PC-3 (cell line): Measurements from ENCODE around the gene SCO1. TPM values are rescaled to one million over a fixed set of nuclear protein-coding genes. Genes with fewer than 3 reads are reported as not detected.

ENCODE experiments used
- ATAC-seq: fragments of 200-7000 bp; cut with Tn5 transposase; 2 replicates; pipeline ENCODE4 v1.9.1; 2020; ENCODE audit warnings: mild to moderate bottlenecking, moderate library complexity
- Bru-seq: library from RNA; stranded (reverse); fragments of 400-500 nt; gene quantifications from one replicate; lab custom pipeline; 2021; lab: Mats Ljungman, UMichigan
- BruChase-seq, 2 experiments: library from RNA; stranded (reverse); fragments of 400-500 nt; gene quantifications; one replicate each; lab custom pipeline; 2021; lab: Mats Ljungman, UMichigan
- BruUV-seq: library from RNA; stranded (reverse); fragments of 400-500 nt; replicated peaks from 2 replicates; lab custom pipeline; 2021; lab: Mats Ljungman, UMichigan
- CTCF ChIA-PET: fragments of 300-600 bp; sonication (Branson Sonifier 250); formaldehyde crosslinking; loops from one replicate; lab custom pipeline; 2022; ENCODE audit warnings: antibody characterized with exemption; lab: Charles Lee
- POLR2A ChIA-PET: fragments of 300-600 bp; sonication (Branson Sonifier 250); formaldehyde crosslinking; loops from one replicate; lab custom pipeline; 2022; ENCODE audit warnings: antibody characterized with exemption; ENCODE audit not compliant: unreplicated experiment; lab: Charles Lee
- DNase-seq: peaks from one replicate; pipeline ENCODE4 v3.0.0-alpha.2; 2015
- H2AFZ ChIP-seq: fragments of 300-600 bp; sonication (generic); 2 replicates; pipeline ENCODE4 v1.6.0; 2016; ENCODE audit warnings: antibody characterized with exemption, low read length
- H3F3A ChIP-seq: fragments of 300-600 bp; sonication (generic); one replicate; pipeline ENCODE4 v1.6.0; 2017; ENCODE audit warnings: antibody characterized with exemption, low read length, control low read depth, mild to moderate bottlenecking; ENCODE audit not compliant: unreplicated experiment
- H3K27ac ChIP-seq: fragments of 300-600 bp; sonication (generic); 2 replicates; pipeline ENCODE4 v1.5.1; 2016; ENCODE audit warnings: mild to moderate bottlenecking, low read length
- H3K27me3 ChIP-seq: fragments of 300-600 bp; sonication (generic); 2 replicates; pipeline ENCODE4 v1.6.1; 2016; ENCODE audit warnings: low read length, mixed read lengths
- H3K36me3 ChIP-seq: fragments of 300-600 bp; sonication (generic); 2 replicates; pipeline ENCODE4 v1.6.1; 2016; ENCODE audit warnings: low read depth, mixed run types, low read length, mixed read lengths
- H3K4me1 ChIP-seq: fragments of 300-600 bp; sonication (generic); 2 replicates; pipeline ENCODE4 v1.5.1; 2016; ENCODE audit warnings: low read length; ENCODE audit not compliant: insufficient read depth
- H3K4me2 ChIP-seq: fragments of 300-600 bp; sonication (generic); 2 replicates; pipeline ENCODE4 v1.6.0; 2016; ENCODE audit warnings: low read length
- H3K4me3 ChIP-seq: fragments of 300-600 bp; sonication (generic); 2 replicates; pipeline ENCODE4 v1.5.1; 2016; ENCODE audit warnings: mild to moderate bottlenecking, low read length, mixed read lengths
- H3K79me2 ChIP-seq: fragments of 300-600 bp; sonication (generic); 2 replicates; pipeline ENCODE4 v1.6.1; 2017; ENCODE audit warnings: low read length, mixed read lengths
- H3K9ac ChIP-seq: fragments of 300-600 bp; sonication (generic); 2 replicates; pipeline ENCODE4 v1.6.0; 2016; ENCODE audit warnings: mild to moderate bottlenecking, low read length
- H3K9me2 ChIP-seq: fragments of 300-600 bp; sonication (generic); replicated peaks from 2 replicates; pipeline ENCODE4 v1.6.1; 2016; ENCODE audit warnings: mixed run types, low read length, mixed read lengths
- H3K9me3 ChIP-seq: fragments of 300-600 bp; sonication (generic); 2 replicates; pipeline ENCODE4 v1.6.1; 2016; ENCODE audit warnings: low read length, mixed read lengths
- H4K20me1 ChIP-seq: fragments of 300-600 bp; sonication (generic); 2 replicates; pipeline ENCODE4 v1.6.1; 2016; ENCODE audit warnings: low read length, mixed read lengths
- CTCF ChIP-seq: fragments of 300-600 bp; sonication (generic); conservative IDR thresholded peaks from 2 replicates; pipeline ENCODE4 v1.5.1; 2017; ENCODE audit warnings: antibody characterized with exemption, low read depth, mild to moderate bottlenecking, low read length
- EZH2 ChIP-seq: fragments of 300-600 bp; sonication (generic); IDR thresholded peaks from one replicate; pipeline ENCODE4 v1.6.1; 2017; ENCODE audit warnings: antibody characterized with exemption, mild to moderate bottlenecking, low read length; ENCODE audit not compliant: unreplicated experiment
- EZH2phosphoT487 ChIP-seq: fragments of 300-600 bp; sonication (generic); IDR thresholded peaks from 2 replicates; pipeline ENCODE4 v1.6.1; 2018; ENCODE audit warnings: mild to moderate bottlenecking, antibody characterized with exemption, low read length, borderline replicate concordance
- intact Hi-C: fragments of 100-400 bp; cut with micrococcal nuclease; formaldehyde crosslinking; loops from 2 replicates; pipeline ENCODE4 v1.9.0; 2023
- long read RNA-seq: library from polyadenylated mRNA; unstranded; transcript quantifications from one replicate; pipeline ENCODE4 v2.0.0, GENCODE V29; 2021; ENCODE audit not compliant: unreplicated experiment
- total RNA-seq: library from RNA; depleted of rRNA; stranded (reverse); fragments of >200 nt; gene quantifications from 2 replicates; pipeline ENCODE4 v1.2.3, GENCODE V29; 2014; rRNA removed

SCO1 gene
- total RNA-seq (38.0 and 59.7 TPM in 2 replicates), Bru-seq, nascent RNA (percentile 79 among the genes with signal in this experiment), BruChase-seq, experiment 1, labeled RNA remaining after a 6-hour chase (percentile 85 among the genes with signal in this experiment), BruChase-seq, experiment 2, labeled RNA remaining after a 2-hour chase (percentile 82 among the genes with signal in this experiment)
- long read RNA-seq, full-length matches to known transcripts = 28 of 38 reads
- long read RNA-seq, partial matches to known transcripts = 1 of 38 reads
- long read RNA-seq, other reads (novel, unspliced or antisense) = 9 of 38 reads

GRCh38 chr17:10697092-10698081 lies at the start of gene SCO1, which contains the start of gene ADPRM:
Gene SCO1, minus strand, starts transcription at chr17:10697533. Its CDS starts 26 bp downstream, at chr17:10697507.
Gene ADPRM, plus strand, starts transcription at chr17:10697594. Its CDS starts 7,333 bp downstream, at chr17:10704927.
- H3K9me2 ChIP-seq = no peaks in the 10 kb centered on the region
- H3K4me1 ChIP-seq = peaks cover 10% of the 10 kb centered on the region; the same call in 1 of the 2 replicates
- DNase-seq (peak; percentile 90), ATAC-seq (peak; percentile 99)
- H3K4me3 ChIP-seq = peak within 1 kb of the TSS; percentile 88
- H3F3A ChIP-seq = no peaks in the 10 kb centered on the region
- no peaks in the 10 kb centered on the region for H4K20me1 ChIP-seq
- H3K4me2 ChIP-seq = peak within 1 kb of the TSS; percentile 98
- H2AFZ ChIP-seq = peak within 1 kb of the TSS; percentile 77
- H3K9me3 ChIP-seq = no peaks in the 10 kb centered on the region
- intact Hi-C loops = loop anchor here (2.0 kb wide), 1 partner anchor 31 kb away; no protein-coding TSS in a partner anchor
- H3K27me3 ChIP-seq = no peaks in the 10 kb centered on the region
- TF ChIP-seq CTCF = peak; percentile 28; the same call in 1 of the 2 replicates
- no peak for TF ChIP-seq EZH2
- no TSS peak for BruUV-seq
- H3K9ac ChIP-seq = peak within 1 kb of the TSS; percentile 93
- H3K36me3 ChIP-seq = peaks cover 18% of the 10 kb centered on the region
- CTCF ChIA-PET = no interaction called here
- H3K79me2 ChIP-seq = peaks cover 59% of the 10 kb centered on the region
- POLR2A ChIA-PET = no interaction called here
- H3K27ac ChIP-seq = peak within 1 kb of the TSS; percentile 72

- Histone ChIP-seq H4K20me1 (no peaks in the 10 kb centered on the region), H3K9me3 (no peaks in the 10 kb centered on the region), H3K9ac (no peak overlapping the region), H3K27me3 (peaks cover 5% of the 10 kb centered on the region; the same call in 1 of the 2 replicates), H3F3A (no peaks in the 10 kb centered on the region), H3K4me3 (no peak overlapping the region), H3K4me2 (no peak overlapping the region), H3K79me2 (no peaks in the 10 kb centered on the region), H3K9me2 (no peaks in the 10 kb centered on the region), H2AFZ (no peak overlapping the region), H3K4me1 (no peaks in the 10 kb centered on the region), H3K36me3 (no peaks in the 10 kb centered on the region), H3K27ac (no peak overlapping the region)
- POLR2A ChIA-PET = no interaction called here
- TF ChIP-seq EZH2phosphoT487 (no peak), CTCF (no peak), EZH2 (no peak)
- ATAC-seq (no peak), DNase-seq (no peak)
- CTCF ChIA-PET = no interaction called here
- intact Hi-C loops = no loop called here
- no TSS peak for BruUV-seq
Observed at GRCh38 chr17:10745231-10745630, 47.9 kb upstream of the SCO1 start.
